IPS-18c (cell line): ENCODE data around the gene LDOC1.
"Not testable (repeated sequence)": the region's sequence is repeated elsewhere in the genome, so short reads cannot be mapped to it uniquely, and the experiment has no call there.

Experiments
- H3K4me3 ChIP-seq: 2 replicates; pipeline ENCODE4 v1.7.0; 2013; ENCODE audit warnings: low read depth, mild to moderate bottlenecking, low read length, moderate library complexity; ENCODE audit not compliant: insufficient read depth
- H3K9me3 ChIP-seq: one replicate; pipeline ENCODE4 v1.6.1; 2013; ENCODE audit warnings: mild to moderate bottlenecking, low read length, moderate library complexity; ENCODE audit not compliant: control insufficient read depth, insufficient read depth

The LDOC1 gene

GRCh38 chrX:141176586-141177451 lies at the start of gene LDOC1:
Gene LDOC1 (minus strand): TSS chrX:141177129. CDS start chrX:141177021, 108 bp downstream.
- peak within 1 kb of the TSS; percentile 81 for H3K4me3 ChIP-seq
- H3K9me3 ChIP-seq, result peaks cover 6% of the 10 kb centered on the region

GRCh38 chrX:141221611-141222010 lies 44.7 kb upstream of the LDOC1 start:
- Histone ChIP-seq H3K4me3 (no peak overlapping the region), H3K9me3 (no peaks in the 10 kb centered on the region)

DNA sequence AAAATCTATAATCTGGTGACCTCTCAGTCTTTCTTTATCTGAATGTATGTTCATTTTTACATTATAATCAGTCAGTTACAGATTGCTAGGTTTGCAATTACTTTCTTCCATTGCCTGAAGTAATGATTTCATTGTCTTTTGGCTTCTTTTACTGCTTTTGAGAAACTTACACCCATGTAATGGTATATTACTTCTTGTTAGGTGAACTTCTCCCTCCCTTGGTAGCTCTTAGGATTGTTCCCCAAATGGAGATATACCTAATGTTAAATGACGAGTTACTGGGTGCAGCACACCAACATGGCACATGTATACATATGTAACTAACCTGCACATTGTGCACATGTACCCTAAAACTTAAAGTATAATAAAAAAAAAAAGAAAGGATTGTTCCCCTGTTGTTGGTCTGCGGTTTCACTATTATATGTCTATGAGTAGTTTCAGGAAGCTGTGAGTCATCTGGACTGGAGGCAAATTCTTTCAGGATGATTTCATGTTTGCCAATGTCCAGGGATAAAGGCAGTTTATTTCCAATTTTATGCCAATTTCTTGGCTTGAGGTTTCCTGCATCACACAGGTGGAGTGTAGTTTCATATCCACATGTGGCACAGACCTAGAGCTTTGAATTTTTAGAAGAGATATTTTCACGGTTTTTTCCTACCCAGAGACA lies 43.5 kb upstream of the LDOC1 start:
- Histone ChIP-seq H3K4me3 (no peak overlapping the region), H3K9me3 (no peaks in the 10 kb centered on the region)

GRCh38 chrX:141214196-141214595 lies 37.3 kb upstream of the LDOC1 start:
- Histone ChIP-seq H3K4me3 (no peak overlapping the region), H3K9me3 (peaks cover 3% of the 10 kb centered on the region)

DNA sequence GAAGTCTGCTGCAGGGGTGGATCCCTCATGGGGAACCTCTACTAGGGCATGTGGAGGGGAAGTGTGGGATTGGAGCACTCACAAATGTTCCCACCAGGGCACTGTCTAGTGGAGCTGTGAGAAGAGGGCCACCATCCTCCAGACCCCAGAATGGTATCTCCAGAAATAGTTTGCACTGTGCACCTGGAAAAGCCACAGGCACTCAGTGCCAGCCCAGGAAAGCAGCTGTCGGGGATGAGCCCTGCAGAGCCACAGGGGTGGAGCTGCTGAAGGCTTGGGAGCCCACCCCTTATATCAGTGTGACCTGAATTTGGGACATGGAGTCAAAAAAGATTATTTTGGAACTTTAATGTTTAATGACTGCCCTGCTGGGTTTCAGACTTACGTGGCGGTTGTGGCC lies 25.0 kb upstream of the LDOC1 start:
- no peaks in the 10 kb centered on the region for H3K9me3 ChIP-seq
- no peak overlapping the region for H3K4me3 ChIP-seq

- H3K4me3 ChIP-seq, H3K9me3 ChIP-seq: not testable (repeated sequence)
These were observed 11.6 kb upstream of the LDOC1 start for GRCh38 chrX:141188573-141188972.

GRCh38 chrX:141185366-141185765 lies 8.4 kb upstream of the LDOC1 start:
- peaks cover 2% of the 10 kb centered on the region for H3K9me3 ChIP-seq
- no peak overlapping the region for H3K4me3 ChIP-seq

DNA sequence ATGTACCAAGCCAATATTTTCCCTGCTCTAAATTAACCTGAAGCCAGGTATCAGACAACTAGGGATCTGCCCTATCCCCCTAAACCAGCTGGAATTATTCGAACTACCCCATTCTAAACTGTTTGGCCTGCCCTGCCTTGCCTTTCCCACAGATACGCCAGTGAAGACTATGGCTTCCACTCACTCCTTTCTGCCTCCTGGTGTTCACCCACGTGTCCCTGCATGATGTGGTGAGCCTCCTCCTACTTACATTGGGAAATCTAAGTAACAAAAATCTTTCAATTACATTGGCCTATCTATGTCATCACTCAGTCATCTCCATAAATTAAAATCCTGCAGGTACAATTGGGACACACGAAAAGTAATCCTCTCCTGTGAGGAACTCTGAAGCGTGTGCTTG lies 6.1 kb upstream of the LDOC1 start:
- Histone ChIP-seq H3K4me3 (no peak overlapping the region), H3K9me3 (peaks cover 6% of the 10 kb centered on the region)

GRCh38 chrX:141180851-141181250 lies 3.9 kb upstream of the LDOC1 start:
- Histone ChIP-seq H3K4me3 (no peak overlapping the region), H3K9me3 (peaks cover 6% of the 10 kb centered on the region)

DNA sequence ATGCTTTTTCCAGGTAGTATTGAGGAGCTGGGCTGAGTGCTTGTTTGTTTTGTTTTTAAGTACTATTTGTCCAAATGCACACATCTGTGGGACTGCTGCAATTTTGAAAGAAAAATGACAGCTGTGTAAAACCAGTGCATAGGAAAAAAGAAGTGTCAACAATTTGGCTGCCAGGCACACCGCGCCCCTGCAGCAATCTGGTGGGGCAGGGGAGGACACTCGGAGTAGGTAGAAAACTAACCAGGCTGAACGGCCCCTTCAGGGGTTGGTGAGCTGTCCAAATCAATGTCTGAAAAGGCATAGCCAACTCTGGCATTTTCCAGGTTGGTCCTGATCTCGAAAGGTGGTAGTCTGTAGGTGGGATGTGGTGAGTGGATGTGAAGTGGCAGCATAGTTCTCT lies 1.1 kb downstream of the LDOC1 start:
- H3K9me3 ChIP-seq, result peaks cover 6% of the 10 kb centered on the region
- H3K4me3 ChIP-seq, result peak overlapping the region; percentile 81; the same call in 1 of the 2 replicates

- Histone ChIP-seq H3K4me3 (no peak overlapping the region), H3K9me3 (no peaks in the 10 kb centered on the region)
These were observed 12.5 kb downstream of the LDOC1 start for GRCh38 chrX:141164406-141164805.

DNA sequence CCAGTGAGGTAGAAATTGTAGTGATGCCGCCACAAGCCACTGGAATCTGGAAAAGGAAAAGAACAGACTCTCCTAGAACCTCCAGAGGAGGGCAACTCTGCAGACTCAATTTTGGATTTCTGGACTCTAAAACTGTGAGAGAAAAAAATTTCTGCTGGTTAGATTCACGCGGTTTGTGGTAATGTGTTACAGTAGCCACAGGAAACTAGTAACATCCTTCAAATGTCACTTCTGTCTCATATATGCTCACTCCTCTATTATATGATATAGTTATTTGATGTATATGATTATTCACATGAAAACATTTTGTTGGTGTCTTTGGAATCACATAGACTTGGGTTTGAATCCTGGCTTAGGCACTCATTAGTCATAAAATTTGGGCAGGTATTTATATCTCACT lies 18.8 kb downstream of the LDOC1 start:
- Histone ChIP-seq H3K4me3 (no peak overlapping the region), H3K9me3 (peaks cover 4% of the 10 kb centered on the region)

GRCh38 chrX:141155231-141155630 lies 21.7 kb downstream of the LDOC1 start:
- H3K4me3 ChIP-seq, H3K9me3 ChIP-seq: not testable (repeated sequence)

DNA sequence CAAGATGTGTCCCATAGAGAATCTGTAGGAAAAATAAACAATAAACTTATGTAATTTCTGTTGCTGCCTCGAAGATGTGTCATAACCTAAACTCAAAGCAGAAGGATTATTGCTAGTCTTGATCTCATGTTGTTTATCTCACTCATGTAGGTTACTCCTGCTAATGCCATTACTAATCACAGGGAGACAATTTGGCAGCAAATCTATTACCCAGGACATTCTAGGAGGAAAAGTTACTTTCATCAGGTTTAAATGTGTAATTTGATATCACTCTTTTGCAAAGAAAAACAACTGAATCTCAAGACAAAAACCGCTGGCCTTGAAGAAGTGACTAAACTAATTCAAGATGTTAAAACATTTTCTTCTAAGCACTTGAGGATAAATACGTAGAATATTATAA lies 34.0 kb downstream of the LDOC1 start:
- Histone ChIP-seq H3K4me3 (no peak overlapping the region), H3K9me3 (peaks cover 3% of the 10 kb centered on the region)

GRCh38 chrX:141133272-141133671 lies 43.7 kb downstream of the LDOC1 start:
- Histone ChIP-seq H3K4me3 (no peak overlapping the region), H3K9me3 (no peaks in the 10 kb centered on the region)

DNA sequence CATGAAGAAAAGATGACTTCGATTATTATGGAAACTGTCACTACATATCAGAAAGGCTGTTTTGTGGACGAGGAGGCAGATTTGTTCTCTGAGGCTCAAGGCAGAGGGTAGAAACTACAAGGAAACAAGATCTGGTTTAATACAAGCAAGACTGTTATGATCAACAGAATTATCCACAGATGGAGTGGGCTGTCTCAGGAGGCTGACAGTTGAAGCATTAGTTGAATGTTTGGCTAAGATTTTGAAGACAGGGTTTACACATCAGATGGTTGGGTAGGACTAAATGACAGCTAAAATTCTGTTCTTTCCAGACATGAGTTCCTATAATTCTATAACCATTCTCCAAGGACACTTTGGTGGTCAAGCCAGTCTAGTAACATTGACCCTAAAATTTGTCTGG lies 49.8 kb downstream of the LDOC1 start:
- no peaks in the 10 kb centered on the region for H3K9me3 ChIP-seq
- no peak overlapping the region for H3K4me3 ChIP-seq
